SK-N-DZ (cell line): Measurements from ENCODE around the gene UQCC2.

Experiments
- DNase-seq: peaks from one replicate; pipeline ENCODE4 v3.0.0-alpha.2; 2015; ENCODE audit warnings: low spot score

Gene UQCC2

DNA sequence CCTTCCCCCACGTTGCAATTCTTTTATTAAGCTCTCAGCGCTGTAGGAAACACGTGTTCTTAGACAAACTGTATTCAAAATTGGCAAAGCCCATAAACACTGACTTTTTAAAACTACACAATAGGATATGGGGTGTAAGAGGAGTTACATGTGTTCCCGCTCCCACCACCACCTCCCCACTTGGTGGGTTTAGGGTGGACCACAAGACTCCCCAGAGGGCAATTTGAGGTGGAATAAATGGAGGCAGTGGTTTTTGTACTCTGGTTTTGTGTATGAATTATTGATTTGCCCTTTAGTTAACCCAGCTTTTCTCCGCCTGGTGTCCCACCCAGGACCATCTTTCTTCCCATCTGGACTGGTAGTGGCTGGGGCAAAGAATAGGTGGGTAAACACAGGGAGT, 3.7 kb downstream of the UQCC2 start:
- no peak for DNase-seq

DNA sequence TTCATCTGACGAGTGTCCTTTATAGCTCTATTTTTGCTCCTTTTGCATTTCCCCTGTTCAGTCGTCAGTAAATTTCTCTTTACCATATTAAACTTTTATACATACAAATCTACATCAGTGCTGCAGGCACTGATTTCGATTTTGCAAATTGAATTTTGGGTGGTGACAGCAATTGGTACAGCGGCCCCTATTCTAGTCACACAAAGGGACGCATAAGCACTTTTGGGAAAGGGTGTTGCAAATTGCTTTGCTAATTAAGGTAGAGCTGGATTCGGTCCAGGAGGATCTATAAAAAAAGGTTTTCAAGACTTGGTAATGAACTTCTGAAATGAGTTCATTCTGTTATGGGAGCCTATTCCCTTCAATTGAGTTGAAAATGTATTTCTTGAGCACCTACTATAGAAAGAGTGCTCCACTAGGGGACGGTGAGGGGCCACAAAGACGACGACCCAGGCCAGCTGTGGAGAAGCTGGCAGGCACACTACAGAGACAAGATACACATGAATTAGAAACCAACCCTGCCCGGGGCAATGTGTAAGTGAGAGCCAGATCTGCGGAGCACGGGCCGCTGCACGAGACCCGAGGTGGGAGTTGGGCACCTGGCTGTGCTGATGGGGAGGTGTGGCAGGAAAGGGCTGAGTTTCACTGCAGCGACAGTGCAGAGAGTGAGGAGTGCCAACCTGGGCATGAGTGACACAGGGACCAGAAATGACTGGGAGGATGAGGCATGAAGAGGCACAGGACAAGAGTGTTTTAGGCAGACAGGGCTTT, 5.4 kb downstream of the UQCC2 start:
- no peak for DNase-seq

DNA sequence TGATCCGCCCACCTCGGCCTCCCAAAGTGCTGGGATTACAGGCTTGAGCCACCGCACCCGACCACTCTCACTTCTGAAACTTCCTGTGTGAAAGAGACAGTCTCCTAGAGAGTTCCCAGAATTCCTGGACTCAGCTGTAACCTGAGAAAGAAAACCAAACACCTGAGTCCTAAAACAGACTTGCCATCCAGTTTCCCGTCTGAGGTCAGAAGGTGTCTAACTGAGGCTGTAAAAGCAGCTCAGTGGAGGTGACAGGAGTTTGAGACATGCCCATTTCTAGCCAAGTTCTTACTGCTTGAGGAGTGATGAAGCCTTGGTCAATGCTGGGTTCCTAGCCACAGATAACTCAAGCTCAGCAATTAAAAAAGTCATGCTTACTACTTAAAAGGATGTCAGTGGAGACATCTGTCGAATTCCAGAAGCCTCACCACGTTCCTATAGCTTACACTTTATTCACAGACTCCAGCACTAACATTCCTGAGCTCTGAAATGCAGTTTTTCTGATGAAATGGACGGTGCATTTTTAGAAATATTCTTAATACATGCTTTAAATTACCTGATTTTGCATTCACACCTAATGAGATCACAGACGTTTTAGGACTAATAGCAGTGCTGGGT, 6.1 kb downstream of the UQCC2 start:
- no peak for DNase-seq

DNA sequence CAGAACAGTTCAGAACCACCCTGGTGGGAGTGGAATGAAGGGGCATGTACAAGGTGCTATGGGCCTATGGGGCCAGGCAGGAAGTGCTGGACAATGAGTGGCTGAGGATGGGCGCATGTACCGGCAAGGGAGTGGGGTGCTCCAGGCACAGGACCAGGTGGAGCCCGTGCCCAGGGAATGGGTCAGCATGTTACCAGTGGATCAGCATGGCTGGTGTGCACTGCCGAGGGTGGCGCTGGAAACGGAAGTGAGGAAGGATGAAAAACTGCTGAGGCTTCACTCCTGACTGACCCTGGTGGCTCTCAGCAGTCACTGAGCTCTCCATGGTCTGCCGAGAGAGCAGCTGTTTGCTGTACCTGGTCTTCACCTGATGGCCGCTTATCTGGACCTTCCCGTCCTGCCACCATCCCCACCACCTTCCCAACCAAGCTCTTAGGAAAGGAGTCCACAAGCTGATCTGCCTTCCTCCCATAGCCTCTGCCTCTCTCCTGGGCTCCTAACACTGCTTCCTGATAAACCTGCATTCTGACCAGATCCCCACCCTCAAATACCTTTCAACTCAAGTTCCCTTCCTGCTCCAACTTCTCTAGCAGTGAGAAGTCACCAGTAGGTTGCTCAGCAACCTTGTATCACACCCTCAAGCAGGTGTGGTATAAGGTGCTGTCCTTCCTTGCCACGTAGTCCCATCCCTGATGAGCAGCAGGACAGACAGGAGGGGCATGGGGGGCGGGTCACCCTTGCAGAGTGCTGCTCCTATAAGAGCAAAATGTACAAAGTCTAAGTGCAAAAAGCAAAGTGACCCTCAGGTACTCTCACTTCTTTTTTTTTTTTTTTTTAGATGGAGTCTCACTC, 7.1 kb downstream of the UQCC2 start:
- DNase-seq, result no peak

DNA sequence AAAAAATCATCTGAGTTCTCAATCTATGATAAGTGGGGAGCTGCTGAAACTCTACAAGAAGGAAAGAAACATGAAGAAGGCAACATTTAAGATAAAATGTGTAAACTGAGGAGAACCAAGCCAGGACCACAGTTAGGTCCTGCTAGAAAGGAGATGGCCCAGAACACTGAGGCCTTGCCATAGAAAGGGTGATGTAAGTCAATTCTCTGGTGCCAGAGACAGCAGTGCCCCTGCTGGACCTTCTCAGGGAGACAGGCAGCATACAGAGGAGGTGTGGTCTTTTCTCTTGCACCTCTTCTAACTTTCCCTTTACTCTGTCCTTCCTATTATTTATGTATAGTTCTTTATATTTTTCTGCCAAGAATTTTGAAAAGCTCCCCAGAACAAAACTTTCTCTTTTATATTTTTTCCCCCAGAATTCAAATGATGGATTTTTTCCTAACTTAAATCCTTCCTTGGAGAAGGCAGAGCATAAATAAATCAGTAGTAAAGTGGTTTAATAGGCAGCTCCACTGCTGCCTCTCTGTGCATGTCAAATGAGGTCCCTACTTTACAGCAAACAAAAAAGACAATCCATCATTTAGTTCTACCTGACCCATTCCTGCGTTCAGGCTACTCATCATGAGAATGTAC, 9.0 kb downstream of the UQCC2 start:
- DNase-seq, result peak; percentile 31

DNA sequence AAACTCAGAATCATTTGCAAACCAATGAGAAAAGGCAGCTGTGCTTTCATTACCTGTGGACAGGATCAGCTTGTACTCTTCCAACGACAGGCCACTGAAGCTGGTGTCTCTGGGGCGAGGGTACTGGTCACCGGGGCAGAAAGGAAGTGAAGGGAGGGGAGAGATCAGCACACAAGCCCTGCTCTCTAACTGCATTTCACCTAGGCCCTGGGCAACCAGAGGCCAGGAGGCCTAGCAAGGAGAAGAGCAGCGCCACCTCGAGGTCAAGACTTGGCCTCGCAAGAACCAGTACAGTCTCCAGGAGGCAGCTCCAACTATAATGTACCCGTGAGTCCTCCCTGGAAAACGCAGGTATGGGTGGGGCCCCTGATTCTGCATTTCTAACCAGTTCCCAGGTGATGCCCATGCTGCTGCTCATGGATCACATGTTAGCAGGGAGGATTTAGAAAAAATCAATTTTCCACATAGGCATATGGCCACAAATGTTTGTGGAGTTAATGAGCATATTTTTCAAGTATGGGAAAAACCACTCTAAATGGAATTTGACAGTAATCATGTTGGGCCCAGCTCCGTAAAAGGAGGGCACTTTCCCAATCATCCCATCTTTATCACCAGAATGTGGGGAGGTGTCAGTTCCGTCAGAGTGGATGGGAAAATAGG, 11.0 kb downstream of the UQCC2 start:
- DNase-seq, result peak; percentile 25

DNA sequence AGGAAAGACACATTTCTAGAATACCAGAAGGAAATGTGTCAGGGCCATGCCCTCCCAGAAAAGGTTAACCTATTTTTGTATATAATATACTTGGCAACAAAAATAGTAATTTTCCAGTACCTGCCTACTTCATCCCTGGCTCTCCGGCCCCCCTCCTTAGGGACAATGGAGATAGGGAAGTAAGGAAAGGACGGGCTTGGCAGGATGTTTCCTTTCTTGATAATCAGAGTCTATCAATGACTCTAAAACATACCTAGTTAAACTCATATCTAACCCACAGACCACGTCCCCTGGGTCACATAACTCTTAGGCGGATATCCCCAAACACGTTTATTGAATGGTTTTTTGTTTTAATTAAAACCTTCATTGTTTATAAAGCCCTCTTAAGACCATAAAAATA, 11.8 kb downstream of the UQCC2 start:
- no peak for DNase-seq

DNA sequence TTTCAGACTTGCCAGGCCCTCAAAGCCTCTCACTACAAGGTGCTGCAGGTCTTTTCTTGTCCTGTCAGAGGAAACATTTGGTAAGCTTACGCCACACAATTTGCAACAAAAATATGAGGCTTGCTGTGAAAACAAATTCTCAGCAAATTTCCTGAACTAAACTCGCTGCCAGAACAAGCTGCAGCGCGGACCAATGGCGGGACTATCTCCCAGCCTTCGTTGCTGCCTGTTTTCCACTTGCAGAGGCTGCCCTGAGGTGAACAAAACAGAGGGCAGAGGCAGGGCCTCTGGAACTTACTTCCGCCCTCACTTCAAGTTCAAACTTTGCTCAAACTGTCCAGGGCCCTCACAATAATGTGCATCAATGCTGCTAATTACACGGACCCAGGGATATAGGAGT, 12.4 kb downstream of the UQCC2 start:
- no peak for DNase-seq

DNA sequence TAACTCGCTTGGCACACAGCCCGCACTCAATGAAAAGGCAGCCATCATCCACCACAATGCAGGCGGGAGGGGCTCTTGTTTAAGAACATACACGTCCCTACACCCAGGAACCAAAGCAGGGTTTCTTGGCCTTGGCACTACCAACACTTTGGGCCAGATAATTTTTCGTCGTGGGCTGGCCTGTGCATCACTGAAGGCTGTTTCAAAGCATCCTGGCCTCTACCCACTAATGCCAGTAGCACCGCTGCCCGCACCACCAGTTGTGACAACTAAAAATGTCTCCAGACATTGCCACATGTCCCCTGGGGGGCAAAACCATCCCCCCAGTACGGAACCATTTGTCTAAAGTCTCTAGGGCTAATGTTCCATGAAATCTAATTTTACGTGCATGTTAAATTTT, 13.0 kb downstream of the UQCC2 start:
- no peak for DNase-seq

DNA sequence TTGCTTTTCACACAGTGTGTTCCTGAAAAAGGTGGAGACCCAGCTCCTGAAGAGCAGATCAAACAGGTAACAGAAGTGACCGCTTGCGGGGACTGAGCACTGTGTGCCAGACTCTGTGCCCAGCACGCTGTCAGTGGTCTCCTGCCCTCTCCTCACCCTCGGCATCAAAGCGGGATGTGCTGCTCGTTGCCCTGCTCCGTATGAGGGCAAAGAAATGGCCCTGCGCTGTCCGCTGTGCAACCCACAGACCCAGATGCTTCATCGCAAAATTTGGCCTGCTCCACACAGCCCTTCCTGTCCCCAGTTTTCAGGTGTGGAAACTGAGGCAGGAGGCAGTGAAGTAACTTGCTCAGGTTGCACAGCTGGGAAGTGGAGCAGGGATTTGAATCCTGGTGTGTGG, 13.7 kb downstream of the UQCC2 start:
- no peak for DNase-seq

DNA sequence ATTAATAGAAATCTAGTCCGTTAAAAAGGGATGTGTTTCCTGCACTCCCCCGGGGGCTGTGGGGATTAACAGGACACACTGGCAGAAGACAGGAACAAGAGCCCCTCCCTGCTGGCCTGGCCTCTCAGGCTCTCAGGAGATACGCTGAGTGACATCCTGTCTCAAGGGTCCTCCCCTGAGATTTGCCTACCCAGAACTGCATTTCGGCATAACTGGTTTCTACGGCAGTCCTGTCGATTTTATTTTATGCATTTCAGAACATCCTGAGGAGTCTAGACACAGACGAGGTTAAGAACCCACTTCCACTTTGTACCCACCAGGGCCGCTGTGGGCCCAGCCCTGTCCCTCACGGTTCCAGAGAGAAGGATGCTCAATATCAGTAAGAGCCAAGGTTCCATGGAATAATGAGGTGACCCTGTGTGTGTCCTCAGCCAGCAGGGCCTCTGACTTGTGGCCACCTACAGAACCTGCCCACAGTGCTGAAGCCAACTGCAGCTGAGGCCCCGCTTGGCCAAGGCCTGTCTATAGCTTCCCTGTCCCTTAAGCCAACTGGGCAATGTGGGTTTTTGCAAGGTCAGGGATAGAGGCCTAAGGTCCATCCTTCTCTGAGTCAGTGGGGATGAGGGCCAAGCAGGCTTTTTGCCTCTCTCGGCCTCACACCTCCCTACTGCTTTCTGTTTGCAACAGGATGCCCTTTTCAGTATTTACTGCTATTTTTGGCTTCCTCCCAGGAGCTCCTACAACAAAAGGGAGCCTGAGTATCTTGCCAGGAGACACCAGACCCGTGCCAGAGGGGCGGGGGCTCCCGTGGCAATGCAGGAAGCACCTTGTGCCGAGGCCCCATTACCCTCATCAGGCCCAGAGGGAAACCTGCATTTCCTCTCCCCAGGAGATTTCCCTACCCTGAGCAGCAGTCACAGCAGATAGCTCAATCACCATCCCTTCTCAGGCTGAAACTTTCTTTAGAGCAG, 14.7 kb downstream of the UQCC2 start:
- no peak for DNase-seq

DNA sequence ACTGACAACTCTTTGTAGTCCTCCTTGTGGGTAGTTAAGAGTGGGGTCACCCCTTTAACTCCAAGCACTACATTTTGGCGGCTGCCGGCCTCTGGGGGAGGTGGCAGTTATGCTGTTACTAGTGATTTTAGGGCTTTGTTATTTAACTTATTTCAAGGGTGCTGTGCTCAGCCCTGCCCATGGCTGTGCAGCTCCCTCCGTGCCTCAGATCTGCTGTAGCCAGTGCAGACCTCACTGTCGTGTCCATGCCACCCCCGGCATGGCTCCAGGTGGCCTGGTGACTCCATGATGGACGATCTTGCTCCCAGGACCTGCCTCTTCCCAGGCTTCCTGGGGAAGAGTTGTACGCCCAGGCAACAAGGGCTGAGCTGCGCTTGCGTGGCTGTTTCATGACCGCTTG, 15.4 kb downstream of the UQCC2 start:
- DNase-seq, result no peak

DNA sequence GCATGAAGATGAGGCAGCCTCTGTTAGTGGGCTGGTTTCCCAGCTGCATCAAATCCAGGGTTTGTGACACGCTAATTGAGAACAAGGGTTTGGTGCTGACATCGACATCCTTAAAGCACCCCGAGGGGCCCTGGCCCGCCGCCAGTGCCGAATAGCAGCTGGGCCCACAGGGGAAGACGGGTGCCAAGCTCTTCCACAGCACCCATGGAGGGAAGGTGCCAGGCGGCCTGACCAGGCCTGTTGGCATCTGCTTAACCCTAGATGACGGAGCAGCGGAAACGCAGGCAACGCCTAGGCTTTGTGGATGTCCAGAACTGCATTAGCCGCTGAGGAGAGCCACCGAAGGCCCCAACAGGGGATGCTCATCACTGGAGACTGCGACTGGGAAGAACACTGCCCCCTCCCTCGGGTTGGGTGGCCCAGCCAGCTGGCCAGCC, 16.0 kb downstream of the UQCC2 start:
- no peak for DNase-seq

DNA sequence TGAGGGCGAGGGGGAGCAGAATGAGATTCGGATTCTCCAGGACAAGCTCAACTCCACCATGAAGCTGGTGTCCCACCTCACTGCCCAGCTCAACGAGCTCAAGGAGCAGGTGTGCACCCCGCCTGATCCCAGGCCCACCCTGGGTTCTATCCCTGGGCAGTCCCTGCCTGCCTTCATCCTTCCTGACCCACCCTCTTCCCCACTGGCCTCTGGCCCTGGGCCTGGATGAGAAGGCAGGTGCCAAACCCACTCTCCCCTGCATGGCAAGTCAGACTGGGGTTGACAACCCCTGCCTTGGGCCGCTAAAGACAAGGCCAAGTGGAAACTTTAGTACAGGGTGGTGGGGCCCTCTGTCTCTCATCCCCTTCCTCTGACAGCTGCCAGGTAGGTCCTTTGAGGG, 16.5 kb downstream of the UQCC2 start:
- no peak for DNase-seq

DNA sequence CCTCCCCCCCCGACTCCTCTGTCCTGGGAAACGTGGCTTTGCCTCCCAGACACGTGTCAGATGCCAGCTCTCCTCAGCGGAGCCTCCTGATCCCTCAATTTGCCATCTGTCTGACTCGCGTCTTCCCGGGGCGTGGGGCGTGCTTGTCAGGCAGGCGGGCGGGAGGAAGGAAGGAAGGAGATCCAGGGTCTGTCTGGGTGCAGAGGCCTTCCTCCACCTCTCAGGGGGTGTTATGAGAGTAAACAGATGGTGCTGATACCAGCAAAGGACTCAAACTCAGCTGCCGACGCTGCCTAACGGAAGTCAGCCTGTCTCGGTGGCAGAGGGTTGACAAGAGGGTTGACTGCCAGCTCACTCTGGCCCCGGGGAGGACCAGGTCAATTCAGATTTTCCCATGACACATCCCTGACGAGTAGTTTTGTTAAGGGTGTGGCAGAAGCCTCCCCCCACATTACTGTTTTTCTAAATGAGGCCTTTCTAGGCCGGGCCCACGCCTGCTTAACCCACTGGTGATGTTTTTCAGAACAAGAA, 17.0 kb downstream of the UQCC2 start:
- peak; percentile 53 for DNase-seq

DNA sequence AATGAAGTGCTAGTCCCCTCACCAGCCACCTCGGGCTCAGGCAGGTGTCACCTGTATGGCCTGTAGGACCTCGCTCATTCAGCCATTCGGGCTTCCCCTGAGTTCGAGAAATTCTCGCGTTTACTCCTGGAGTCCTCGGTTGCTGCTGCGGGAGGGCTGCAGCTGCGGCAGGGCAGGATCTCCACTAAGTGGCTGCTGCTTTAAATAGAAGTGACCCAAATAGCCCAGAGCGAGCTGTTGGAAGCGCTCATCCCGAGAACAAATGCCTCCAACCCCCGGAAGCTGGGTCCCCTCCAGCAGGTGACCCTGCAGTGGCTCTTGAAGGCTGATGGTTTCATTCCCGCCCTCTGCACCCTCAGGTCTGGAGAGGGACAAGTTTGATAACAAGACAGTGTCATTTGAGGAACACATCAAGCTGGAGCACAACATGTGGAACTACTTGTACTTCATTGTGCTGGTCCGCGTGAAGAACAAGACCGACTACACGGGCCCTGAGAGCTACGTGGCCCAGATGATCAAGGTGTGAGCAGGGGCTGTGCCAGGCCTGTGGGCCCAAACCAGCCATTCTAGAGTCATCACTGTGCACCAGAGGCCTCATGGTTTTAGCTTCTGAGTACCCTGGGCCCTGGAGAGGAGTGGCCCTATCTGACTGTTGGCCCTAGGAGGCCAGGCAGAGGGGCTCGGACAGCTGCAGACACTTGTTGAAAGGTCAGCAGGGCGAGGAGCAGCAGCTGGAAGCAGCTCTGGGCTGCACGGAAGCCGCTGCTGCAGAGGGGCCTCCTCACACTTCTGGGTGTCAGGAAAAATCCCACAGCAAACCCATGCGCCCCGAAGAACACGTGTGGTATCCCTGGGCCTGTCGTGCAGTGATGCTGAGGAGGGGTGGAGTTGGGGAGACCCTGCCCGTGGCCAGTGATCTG, 18.1 kb downstream of the UQCC2 start:
- DNase-seq, result no peak

DNA sequence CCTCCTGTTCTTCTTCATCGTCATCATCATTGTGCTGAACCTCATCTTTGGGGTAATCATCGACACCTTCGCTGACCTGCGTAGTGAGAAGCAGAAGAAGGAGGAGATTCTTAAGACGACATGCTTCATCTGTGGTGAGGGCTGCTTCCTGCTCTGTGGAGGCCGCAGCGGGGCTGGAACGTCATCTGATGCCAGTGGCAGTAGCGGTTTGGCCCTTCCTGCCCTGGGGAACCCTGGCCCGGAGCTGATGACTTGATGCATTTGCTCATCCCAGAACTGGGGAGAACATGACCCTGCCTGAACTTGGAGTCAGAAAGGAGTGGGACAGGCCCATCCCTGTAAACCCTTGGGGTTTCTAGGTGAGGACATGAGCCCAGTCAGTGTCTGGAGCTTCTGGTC, 18.7 kb downstream of the UQCC2 start:
- DNase-seq, result no peak

DNA sequence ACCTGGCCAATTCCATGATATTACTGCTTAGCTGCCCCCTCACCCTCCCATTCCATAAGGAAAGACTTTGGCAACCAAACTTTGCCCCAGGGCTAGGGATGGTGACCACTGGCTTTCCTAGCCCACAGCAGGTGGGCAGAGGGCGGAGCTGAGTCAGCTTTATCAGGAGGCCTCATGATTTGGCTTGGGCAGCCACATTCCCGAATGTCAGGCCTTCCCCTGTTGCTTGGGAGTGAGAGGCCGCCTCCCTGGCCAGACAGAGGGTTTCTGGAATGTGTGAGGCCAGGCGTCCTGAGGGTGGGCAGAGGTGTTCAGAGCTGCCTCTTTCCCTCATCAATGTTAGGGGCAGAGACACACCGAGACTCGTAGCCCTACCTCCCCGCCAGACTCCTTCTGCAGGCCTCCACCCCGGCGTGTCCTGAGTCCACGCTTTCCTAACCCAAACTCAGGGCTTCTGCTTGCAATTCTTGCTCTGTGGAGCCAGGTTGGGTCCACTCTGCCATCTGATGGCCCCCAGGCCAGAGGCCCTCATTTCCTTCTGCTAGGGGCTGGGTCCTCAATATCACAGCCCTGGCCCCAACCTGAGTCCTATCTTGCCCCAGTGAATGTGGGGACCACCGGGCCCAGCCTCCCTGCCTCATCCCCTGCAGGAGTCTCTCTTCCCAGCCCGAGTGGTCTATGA, 19.3 kb downstream of the UQCC2 start:
- DNase-seq, result no peak
